ENCODE data around the gene FN3KRP. TPM values are rescaled to one million over a fixed set of nuclear protein-coding genes. Genes with fewer than 3 reads are reported as not detected.

Gene FN3KRP
- total RNA-seq, 5 donors from 2014 or later (not counting 1 experiment from before 2014, with no cell fraction given), result 29.2 to 49.4 (median 44.3) TPM

DNA sequence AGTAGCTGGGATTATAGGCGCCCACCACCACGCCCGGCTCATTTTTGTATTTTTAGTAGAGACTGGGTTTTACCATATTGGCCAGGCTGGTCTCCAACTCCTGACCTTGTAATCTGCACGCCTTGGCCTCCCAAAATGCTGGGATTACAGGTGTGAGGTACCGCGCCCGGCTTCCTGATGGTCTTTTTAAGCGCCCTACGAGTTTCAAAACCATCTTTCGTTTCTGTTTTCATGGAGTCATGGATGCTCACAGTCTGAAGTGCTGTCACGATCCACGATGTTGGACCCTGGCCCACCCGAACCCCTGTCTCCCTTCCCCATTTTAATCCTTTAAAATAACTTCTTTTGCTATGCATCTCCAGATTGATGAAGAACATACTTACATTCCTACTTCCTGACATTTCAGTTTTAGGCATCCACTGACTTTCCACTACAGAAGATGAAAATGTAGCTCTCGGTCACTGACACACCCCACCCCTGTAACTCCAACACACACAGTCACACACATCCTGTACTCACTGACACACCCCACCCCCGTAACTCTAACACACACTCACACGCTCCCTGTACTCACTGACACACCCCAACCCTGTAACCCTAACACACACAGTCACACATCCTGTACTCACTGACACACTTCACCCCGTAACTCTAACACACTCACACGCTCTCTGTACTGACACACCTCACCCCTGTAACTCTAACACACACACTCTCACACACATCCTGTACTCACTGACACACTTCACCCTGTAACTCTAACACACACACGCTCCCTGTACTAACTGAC, 45.6 kb upstream of the FN3KRP start:
- Histone ChIP-seq H3K9me3 (no peaks in the 10 kb centered on the region), H3K27ac (ENCODE audit: low read length) (no peak overlapping the region), H3K27me3 (replicated peaks in 1 of 2; ENCODE audit: control insufficient read depth in 2 of 2, extremely low read depth in 1 of 2, insufficient read depth in 2 of 2, low read length in 1 of 2) (peaks cover 0 to 3% of the 10 kb centered on the region in 2 experiments), H3K36me3 (ENCODE audit: control insufficient read depth in 2 of 2, extremely low read depth in 1 of 2, insufficient read depth in 1 of 2, low read length in 1 of 2) (no peaks in the 10 kb centered on the region), H3K4me1 (ENCODE audit: control insufficient read depth in 1 of 2, extremely low read depth in 1 of 2, insufficient read depth in 2 of 2, low read length in 2 of 2) (peaks cover 0 to 5% of the 10 kb centered on the region in 2 experiments), H3K4me3 (ENCODE audit: control insufficient read depth in 1 of 2, extremely low read depth in 1 of 2, low read length in 1 of 2) (no peak overlapping the region)
- no peak overlapping the region for H3K4me3 Mint-ChIP-seq
- peaks cover 5 to 13% (median 12%) of the 10 kb centered on the region in 3 donors for H3K4me1 Mint-ChIP-seq
- DNase-seq (no peak), ATAC-seq (replicated peaks in 1 of 4) (no peak)
- peaks cover 3% of the 10 kb centered on the region for H3K36me3 Mint-ChIP-seq
- no peak overlapping the region for H3K27ac Mint-ChIP-seq
- H3K9me3 Mint-ChIP-seq, result no peaks in the 10 kb centered on the region
- CTCF ChIA-PET, result interaction anchor here in 1 of 2 donors (0.7 kb wide), 1 partner anchor 97 kb away, joined by 6 read pairs; no protein-coding TSS in a partner anchor
- H3K27me3 Mint-ChIP-seq, result no peaks in the 10 kb centered on the region
- POLR2A ChIA-PET, result no interaction called here
- WGBS (ENCODE audit: insufficient coverage), result 90% methylated on average over 15 of the region's 19 CpGs

DNA sequence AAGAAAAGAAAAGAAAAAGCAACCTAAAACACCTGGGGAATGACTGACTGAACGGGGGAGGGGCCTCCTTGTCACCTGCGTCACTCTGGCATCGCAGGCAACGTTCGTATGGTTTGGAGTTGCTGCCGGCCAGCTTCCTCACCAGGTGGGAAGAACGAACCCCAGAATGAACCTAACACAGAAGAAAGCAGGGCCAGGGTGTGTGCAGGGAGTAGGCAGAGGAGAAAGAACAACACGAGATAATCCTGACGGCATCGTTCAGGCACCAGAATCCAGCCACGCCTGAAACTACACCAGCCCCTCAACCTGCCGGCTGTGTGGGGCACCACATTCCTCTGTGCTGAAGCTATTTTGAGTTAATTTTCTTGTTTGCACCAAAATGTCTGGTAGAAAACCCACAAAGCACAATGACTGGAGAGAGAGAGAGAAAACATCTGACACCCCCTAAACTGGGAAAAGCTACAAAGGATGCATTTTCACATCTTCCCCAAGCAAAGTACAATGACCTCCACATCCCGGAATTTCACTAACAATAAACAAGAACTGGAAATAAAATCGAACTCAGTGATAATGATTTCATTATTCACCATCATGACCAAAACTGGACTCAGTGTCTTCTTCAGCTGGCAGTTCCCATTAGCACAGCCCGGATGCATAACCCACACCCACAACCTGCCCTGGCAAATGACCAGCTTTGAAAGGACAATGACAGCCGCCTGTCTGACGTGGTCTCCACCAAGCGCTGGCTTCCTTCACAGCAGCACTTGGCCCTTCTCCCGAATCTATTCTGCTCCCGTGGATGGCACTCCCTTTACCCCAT, 41.6 kb upstream of the FN3KRP start:
- ATAC-seq (replicated peaks in 1 of 4), result no peak
- Histone ChIP-seq H3K4me1 (ENCODE audit: control insufficient read depth in 1 of 2, extremely low read depth in 1 of 2, insufficient read depth in 2 of 2, low read length in 2 of 2) (no peaks in the 10 kb centered on the region), H3K27ac (ENCODE audit: low read length) (no peak overlapping the region), H3K4me3 (ENCODE audit: control insufficient read depth in 1 of 2, extremely low read depth in 1 of 2, low read length in 1 of 2) (no peak overlapping the region), H3K9me3 (no peaks in the 10 kb centered on the region), H3K27me3 (replicated peaks in 1 of 2; ENCODE audit: control insufficient read depth in 2 of 2, extremely low read depth in 1 of 2, insufficient read depth in 2 of 2, low read length in 1 of 2) (peaks cover 0 to 3% of the 10 kb centered on the region in 2 experiments), H3K36me3 (ENCODE audit: control insufficient read depth in 2 of 2, extremely low read depth in 1 of 2, insufficient read depth in 1 of 2, low read length in 1 of 2) (no peaks in the 10 kb centered on the region)
- no peak for DNase-seq
- WGBS (ENCODE audit: insufficient coverage), result 96% methylated on average over 3 of the region's 20 CpGs
- H3K36me3 Mint-ChIP-seq, result no peaks in the 10 kb centered on the region
- H3K4me3 Mint-ChIP-seq, result no peak overlapping the region
- ChIA-PET POLR2A (interaction anchor here in 1 of 2 donors (0.5 kb wide), 1 partner anchor 17 kb away, joined by 7 read pairs; no protein-coding TSS in a partner anchor), CTCF (no interaction called here)
- H3K27me3 Mint-ChIP-seq, result no peaks in the 10 kb centered on the region
- no peak overlapping the region for H3K27ac Mint-ChIP-seq
- no peaks in the 10 kb centered on the region for H3K9me3 Mint-ChIP-seq
- peaks cover 0 to 7% (median 7%) of the 10 kb centered on the region in 3 donors for H3K4me1 Mint-ChIP-seq

DNA sequence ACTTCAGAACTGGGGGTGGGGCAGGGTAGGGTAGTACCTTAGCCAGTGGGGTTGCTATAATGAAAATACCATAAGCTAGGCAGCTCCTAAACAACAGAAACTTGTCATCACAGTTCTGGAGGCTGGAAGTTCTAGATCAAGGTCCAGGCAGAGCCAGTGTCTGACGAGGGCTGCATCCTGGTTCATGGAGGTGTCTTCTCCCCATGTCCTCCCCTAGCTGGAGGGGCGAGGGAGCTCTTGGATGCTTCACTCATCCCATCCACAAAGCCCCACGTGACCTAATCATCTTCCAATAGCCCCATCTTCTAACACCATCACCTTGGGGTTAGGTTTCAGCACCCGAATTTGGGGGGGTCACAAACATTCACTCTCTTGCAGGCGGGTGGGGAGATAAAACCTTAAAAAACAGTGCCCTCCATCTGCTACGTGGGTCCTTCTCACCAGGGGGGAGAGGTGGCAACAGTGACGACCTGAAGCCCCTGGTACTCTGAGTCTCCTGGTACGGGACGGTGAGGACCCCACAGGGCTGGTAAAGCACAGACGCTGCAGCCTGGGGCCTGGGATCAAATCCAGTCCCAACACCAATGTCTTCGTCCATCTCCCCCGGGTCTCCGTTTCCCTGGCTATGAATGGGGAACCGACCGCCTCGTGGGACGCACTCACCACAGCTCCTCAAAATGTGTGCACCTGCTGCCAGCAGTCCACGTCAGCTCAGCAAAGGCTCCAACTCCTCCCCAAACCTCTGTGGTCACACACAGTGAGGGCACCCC, 40.8 kb upstream of the FN3KRP start:
- Histone ChIP-seq H3K9me3 (no peaks in the 10 kb centered on the region), H3K4me3 (ENCODE audit: control insufficient read depth in 1 of 2, extremely low read depth in 1 of 2, low read length in 1 of 2) (no peak overlapping the region), H3K27ac (ENCODE audit: low read length) (no peak overlapping the region), H3K36me3 (ENCODE audit: control insufficient read depth in 2 of 2, extremely low read depth in 1 of 2, insufficient read depth in 1 of 2, low read length in 1 of 2) (no peaks in the 10 kb centered on the region), H3K27me3 (replicated peaks in 1 of 2; ENCODE audit: control insufficient read depth in 2 of 2, extremely low read depth in 1 of 2, insufficient read depth in 2 of 2, low read length in 1 of 2) (peaks cover 0 to 3% of the 10 kb centered on the region in 2 experiments), H3K4me1 (ENCODE audit: control insufficient read depth in 1 of 2, extremely low read depth in 1 of 2, insufficient read depth in 2 of 2, low read length in 2 of 2) (no peaks in the 10 kb centered on the region)
- no peak overlapping the region for H3K4me3 Mint-ChIP-seq
- H3K4me1 Mint-ChIP-seq, result peaks cover 0 to 7% (median 7%) of the 10 kb centered on the region in 3 donors
- ChIA-PET POLR2A (interaction anchor here in 1 of 2 donors (0.5 kb wide), 1 partner anchor 18 kb away, joined by 7 read pairs; no protein-coding TSS in a partner anchor), CTCF (no interaction called here)
- 87% methylated on average over 10 of the region's 18 CpGs for WGBS (ENCODE audit: insufficient coverage)
- no peaks in the 10 kb centered on the region for H3K9me3 Mint-ChIP-seq
- ATAC-seq (replicated peaks in 1 of 4) (no peak), DNase-seq (no peak)
- H3K27ac Mint-ChIP-seq, result no peak overlapping the region
- no peaks in the 10 kb centered on the region for H3K36me3 Mint-ChIP-seq
- no peaks in the 10 kb centered on the region for H3K27me3 Mint-ChIP-seq

DNA sequence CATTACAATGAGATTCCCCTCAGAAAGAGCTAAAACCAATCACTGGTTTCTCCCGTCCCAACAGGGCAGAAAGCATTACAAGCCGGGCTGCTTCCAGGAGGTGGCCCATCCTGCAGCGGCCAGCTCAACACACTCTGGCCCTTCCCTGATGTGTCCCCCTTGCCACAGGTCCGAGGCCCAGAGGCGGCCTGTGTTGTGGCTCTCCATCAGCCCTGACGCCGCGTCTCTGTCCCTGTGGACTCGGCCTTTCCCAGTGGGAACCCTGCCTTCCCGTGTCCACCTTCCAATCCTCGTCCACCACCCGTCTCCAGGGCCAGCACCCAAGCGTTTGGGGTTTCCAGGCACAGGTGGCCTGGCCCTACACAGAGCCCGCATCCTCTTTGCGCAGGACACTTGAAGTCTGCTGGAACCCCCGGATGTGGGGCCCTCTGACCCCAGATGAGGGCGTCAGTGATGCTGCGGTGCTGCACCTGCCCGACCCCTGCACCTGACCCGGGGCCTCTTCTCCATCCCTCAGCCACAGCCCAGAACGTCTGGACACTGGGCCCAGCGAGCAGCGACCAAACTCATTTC, 39.1 kb upstream of the FN3KRP start:
- no peaks in the 10 kb centered on the region for H3K9me3 ChIP-seq
- ChIA-PET CTCF (no interaction called here), POLR2A (no interaction called here)
- Mint-ChIP-seq H3K27me3 (no peaks in the 10 kb centered on the region), H3K36me3 (peaks cover 9% of the 10 kb centered on the region), H3K4me3 (no peak overlapping the region), H3K27ac (no peak overlapping the region), H3K4me1 (peaks cover 0 to 3% (median 0%) of the 10 kb centered on the region in 3 donors), H3K9me3 (peaks cover 4 to 10% (median 9%) of the 10 kb centered on the region in 3 donors)
- no peak for DNase-seq
- no peaks in the 10 kb centered on the region for H3K36me3 ChIP-seq (ENCODE audit: control insufficient read depth in 2 of 2, extremely low read depth in 1 of 2, insufficient read depth in 1 of 2, low read length in 1 of 2)
- H3K4me1 ChIP-seq (ENCODE audit: control insufficient read depth in 1 of 2, extremely low read depth in 1 of 2, insufficient read depth in 2 of 2, low read length in 2 of 2), result no peaks in the 10 kb centered on the region
- H3K4me3 ChIP-seq (ENCODE audit: control insufficient read depth in 1 of 2, extremely low read depth in 1 of 2, low read length in 1 of 2), result no peak overlapping the region
- H3K27ac ChIP-seq (ENCODE audit: low read length), result no peak overlapping the region
- WGBS (ENCODE audit: insufficient coverage), result 88% methylated on average over 22 of the region's 23 CpGs
- ATAC-seq (replicated peaks in 1 of 4), result no peak
- peaks cover 0 to 3% of the 10 kb centered on the region in 2 experiments for H3K27me3 ChIP-seq (replicated peaks in 1 of 2; ENCODE audit: control insufficient read depth in 2 of 2, extremely low read depth in 1 of 2, insufficient read depth in 2 of 2, low read length in 1 of 2)

DNA sequence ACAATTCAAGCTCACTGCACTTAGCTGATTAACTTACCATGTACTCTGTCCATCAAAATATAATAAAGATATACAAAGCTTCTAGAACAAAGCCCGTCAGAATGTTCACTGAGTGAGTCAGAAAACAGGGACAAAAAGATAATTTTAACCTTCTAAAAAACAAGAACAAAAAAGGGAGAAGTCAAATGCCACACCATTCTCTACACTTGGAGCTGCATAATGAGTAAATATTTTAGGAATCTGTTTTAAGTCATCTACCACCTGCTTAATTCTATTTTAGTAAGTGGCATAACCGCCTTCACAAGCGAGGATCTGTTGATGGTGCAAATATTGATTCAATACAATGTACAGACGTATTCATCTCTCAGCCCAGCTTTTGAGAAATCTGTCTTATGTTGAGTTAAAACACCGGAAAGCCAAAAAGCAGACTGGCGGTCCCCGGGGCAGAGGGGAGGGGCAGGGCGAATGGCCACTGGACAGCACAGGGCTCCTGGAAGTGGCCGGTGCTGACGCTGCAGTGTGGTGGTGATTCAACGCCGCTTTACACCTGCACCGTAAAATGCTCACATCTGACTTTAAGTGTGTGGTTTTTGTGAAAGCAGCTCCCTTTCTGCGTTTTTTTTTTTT, 38.1 kb upstream of the FN3KRP start:
- Mint-ChIP-seq H3K27me3 (no peaks in the 10 kb centered on the region), H3K4me1 (no peaks in the 10 kb centered on the region), H3K36me3 (peaks cover 9% of the 10 kb centered on the region), H3K9me3 (peaks cover 4 to 10% (median 9%) of the 10 kb centered on the region in 3 donors), H3K4me3 (no peak overlapping the region), H3K27ac (no peak overlapping the region)
- H3K4me1 ChIP-seq (ENCODE audit: control insufficient read depth in 1 of 2, extremely low read depth in 1 of 2, insufficient read depth in 2 of 2, low read length in 2 of 2), result no peaks in the 10 kb centered on the region
- no peak overlapping the region for H3K27ac ChIP-seq (ENCODE audit: low read length)
- H3K9me3 ChIP-seq, result no peaks in the 10 kb centered on the region
- no peaks in the 10 kb centered on the region for H3K36me3 ChIP-seq (ENCODE audit: control insufficient read depth in 2 of 2, extremely low read depth in 1 of 2, insufficient read depth in 1 of 2, low read length in 1 of 2)
- 99% methylated on average over 7 of the region's 14 CpGs for WGBS (ENCODE audit: insufficient coverage)
- peaks cover 0 to 3% of the 10 kb centered on the region in 2 experiments for H3K27me3 ChIP-seq (replicated peaks in 1 of 2; ENCODE audit: control insufficient read depth in 2 of 2, extremely low read depth in 1 of 2, insufficient read depth in 2 of 2, low read length in 1 of 2)
- POLR2A ChIA-PET, result no interaction called here
- DNase-seq, result no peak
- no peak for ATAC-seq (replicated peaks in 1 of 4)
- CTCF ChIA-PET, result no interaction called here
- no peak overlapping the region for H3K4me3 ChIP-seq (ENCODE audit: control insufficient read depth in 1 of 2, extremely low read depth in 1 of 2, low read length in 1 of 2)
